ENCODE results near the gene POLK.
"Not testable (repeated sequence)": the region's sequence is repeated elsewhere in the genome, so short reads cannot be mapped to it uniquely, and the experiment has no call there.

POLK gene

GRCh38 chr5:75511435-75512382 lies at the start of gene POLK, which contains the start of gene CERT1:
Gene POLK (plus strand): TSS chr5:75511891.
Gene CERT1 (minus strand): TSS chr5:75511629. CDS start chr5:75511207, 422 bp downstream.
- in situ Hi-C loops (cut with HindIII; ENCODE audit: low sequenced_read_pairs): no loop called here

- in situ Hi-C loops (cut with HindIII; ENCODE audit: low sequenced_read_pairs): no loop called here
These were observed 48.0 kb upstream of the POLK start for GRCh38 chr5:75463726-75464125.

GRCh38 chr5:75465480-75465879 lies 46.2 kb upstream of the POLK start:
- in situ Hi-C loops (cut with HindIII; ENCODE audit: low sequenced_read_pairs): no loop called here

- in situ Hi-C loops (cut with HindIII; ENCODE audit: low sequenced_read_pairs): no loop called here
These were observed 45.5 kb upstream of the POLK start for GRCh38 chr5:75466006-75466716.

- in situ Hi-C loops (cut with HindIII; ENCODE audit: low sequenced_read_pairs): no loop called here
These were observed 43.1 kb upstream of the POLK start for GRCh38 chr5:75468593-75468992.

GRCh38 chr5:75469017-75469416 lies 42.7 kb upstream of the POLK start:
- in situ Hi-C loops (cut with HindIII; ENCODE audit: low sequenced_read_pairs): no loop called here

- in situ Hi-C loops (cut with HindIII; ENCODE audit: low sequenced_read_pairs): no loop called here
These were observed 40.5 kb upstream of the POLK start for GRCh38 chr5:75471193-75471592.

- in situ Hi-C loops (cut with HindIII; ENCODE audit: low sequenced_read_pairs): no loop called here
These were observed 38.7 kb upstream of the POLK start for GRCh38 chr5:75472973-75473372.

- in situ Hi-C loops (cut with HindIII; ENCODE audit: low sequenced_read_pairs): no loop called here
These were observed 38.2 kb upstream of the POLK start for GRCh38 chr5:75473463-75473862.

GRCh38 chr5:75475364-75475763 lies 36.3 kb upstream of the POLK start:
- in situ Hi-C loops (cut with HindIII; ENCODE audit: low sequenced_read_pairs): no loop called here

- in situ Hi-C loops (cut with HindIII; ENCODE audit: low sequenced_read_pairs): no loop called here
These were observed 30.7 kb upstream of the POLK start for GRCh38 chr5:75481024-75481423.

GRCh38 chr5:75482482-75482881 lies 29.2 kb upstream of the POLK start:
- in situ Hi-C loops (cut with HindIII; ENCODE audit: low sequenced_read_pairs): no loop called here

GRCh38 chr5:75484605-75485004 lies 27.1 kb upstream of the POLK start:
- in situ Hi-C loops (cut with HindIII; ENCODE audit: low sequenced_read_pairs): no loop called here

- in situ Hi-C loops (cut with HindIII; ENCODE audit: low sequenced_read_pairs): not testable (repeated sequence)
These were observed 21.8 kb upstream of the POLK start for GRCh38 chr5:75489847-75490246.

- in situ Hi-C loops (cut with HindIII; ENCODE audit: low sequenced_read_pairs): no loop called here
These were observed 20.1 kb upstream of the POLK start for GRCh38 chr5:75491621-75492020.

GRCh38 chr5:75496026-75496425 lies 15.7 kb upstream of the POLK start:
- in situ Hi-C loops (cut with HindIII; ENCODE audit: low sequenced_read_pairs): no loop called here

GRCh38 chr5:75498208-75498777 lies 13.4 kb upstream of the POLK start:
- in situ Hi-C loops (cut with HindIII; ENCODE audit: low sequenced_read_pairs): no loop called here

GRCh38 chr5:75498875-75499274 lies 12.8 kb upstream of the POLK start:
- in situ Hi-C loops (cut with HindIII; ENCODE audit: low sequenced_read_pairs): not testable (repeated sequence)

GRCh38 chr5:75505112-75505511 lies 6.6 kb upstream of the POLK start:
- in situ Hi-C loops (cut with HindIII; ENCODE audit: low sequenced_read_pairs): loop anchor here (5.0 kb wide), 1 partner anchor 62 kb away; no protein-coding TSS in a partner anchor

- in situ Hi-C loops (cut with HindIII; ENCODE audit: low sequenced_read_pairs): loop anchor here (5.0 kb wide), 1 partner anchor 59 kb away; no protein-coding TSS in a partner anchor
These were observed 3.9 kb upstream of the POLK start for GRCh38 chr5:75507841-75508240.

- in situ Hi-C loops (cut with HindIII; ENCODE audit: low sequenced_read_pairs): loop anchor here (5.0 kb wide), 1 partner anchor 58 kb away; no protein-coding TSS in a partner anchor
These were observed 2.1 kb upstream of the POLK start for GRCh38 chr5:75509546-75509945.
